HG02981 (cell line): ENCODE results near the gene CLDN19.
A peak's percentile ranks its signal among the peaks of the same experiment; 100 is the strongest.
"Not testable (repeated sequence)": the region's sequence is repeated elsewhere in the genome, so short reads cannot be mapped to it uniquely, and the experiment has no call there.

Experiments
- ATAC-seq: cut with Tn5 transposase; IDR thresholded peaks from one replicate; pipeline ENCODE4 v1.9.1; 2021; ENCODE audit warnings: mild to moderate bottlenecking, moderate library complexity; ENCODE audit not compliant: unreplicated experiment

Gene CLDN19

GRCh38 chr1:42761567-42761966 is 21.5 kb upstream of the CLDN19 start:
- ATAC-seq, result no peak

DNA sequence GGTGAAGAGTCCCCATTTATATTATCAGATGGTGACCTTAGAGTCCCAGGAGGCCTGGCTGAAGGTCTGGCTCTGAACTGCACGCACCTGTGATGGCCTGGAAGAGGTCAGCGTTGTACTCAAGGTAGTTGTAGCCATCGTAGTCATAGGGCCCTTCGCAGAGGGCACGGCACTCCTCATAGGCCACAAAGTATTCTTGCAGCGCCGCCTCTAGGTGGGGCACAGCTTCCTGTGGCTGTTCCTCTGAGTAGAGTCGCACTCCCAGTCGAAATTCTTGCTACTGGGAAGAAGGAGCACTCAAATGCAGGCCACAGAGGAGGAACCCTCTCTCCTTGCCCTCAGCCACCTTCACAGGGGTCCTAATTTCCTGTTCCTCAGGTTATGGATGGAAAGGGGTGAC is 19.1 kb upstream of the CLDN19 start:
- ATAC-seq, result no peak

DNA sequence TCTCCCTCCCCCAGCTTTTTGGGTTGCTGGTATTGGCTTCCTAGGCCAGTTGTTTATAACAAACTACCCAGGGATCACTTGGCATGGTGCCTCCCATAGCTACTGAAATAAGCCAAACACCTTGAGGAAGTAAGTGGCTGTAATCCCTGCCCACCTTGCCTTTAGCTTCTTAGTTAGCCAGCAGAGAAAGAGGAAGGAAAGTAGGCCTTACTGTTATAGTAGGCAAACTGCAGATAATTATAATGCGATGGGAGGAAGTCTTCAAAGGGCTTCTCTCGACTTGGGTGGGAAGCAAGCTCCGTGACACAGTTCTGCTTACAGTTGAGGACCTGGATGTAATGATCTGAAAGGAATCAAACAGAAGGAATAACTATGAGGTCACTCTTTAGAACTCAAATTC is 18.6 kb upstream of the CLDN19 start:
- no peak for ATAC-seq

GRCh38 chr1:42757892-42758275 is 17.8 kb upstream of the CLDN19 start:
- no peak for ATAC-seq

DNA sequence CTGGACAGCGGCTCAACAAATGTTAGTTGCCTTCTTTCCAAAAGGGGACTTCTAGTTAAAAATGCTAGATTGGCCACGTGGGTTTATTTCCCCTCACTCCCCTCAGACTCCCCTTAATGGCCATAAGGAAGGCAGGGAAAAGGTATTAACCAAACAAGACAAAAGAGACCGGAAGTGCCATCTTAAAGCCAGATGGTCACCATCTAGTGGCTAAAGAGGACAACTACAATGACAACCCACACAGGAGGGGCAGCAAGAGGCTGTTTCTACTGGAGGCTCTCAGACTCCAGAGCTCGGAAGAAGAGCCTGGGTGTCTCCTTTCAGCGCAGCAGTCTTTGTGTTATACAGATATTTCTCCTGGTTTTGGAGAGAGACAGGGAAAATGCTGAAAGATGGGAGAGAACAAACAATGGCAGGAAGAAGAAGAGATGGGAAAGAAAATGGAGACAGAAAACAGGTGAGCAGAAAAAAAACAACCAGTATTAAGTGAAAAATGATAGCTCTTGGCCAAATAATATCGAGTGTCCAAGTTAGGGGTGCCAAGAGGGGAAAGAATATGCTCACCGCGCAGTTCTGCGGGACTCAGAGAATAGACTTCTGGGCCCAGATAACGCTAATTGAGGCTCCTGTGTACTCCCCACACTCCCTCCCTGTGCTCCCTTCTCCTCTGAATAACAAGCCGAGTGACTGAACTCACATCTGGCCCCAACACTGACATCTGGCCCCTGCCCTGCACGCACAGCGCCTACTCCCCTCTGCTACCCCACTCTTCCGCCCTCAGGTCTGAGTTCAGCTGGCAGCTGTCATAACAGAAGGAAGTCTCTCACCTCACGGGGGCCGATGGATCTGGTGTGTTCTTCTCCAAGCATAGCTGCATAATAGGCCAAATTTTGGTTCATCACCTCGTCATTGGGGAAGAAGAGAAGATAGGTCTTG is 17.2 kb upstream of the CLDN19 start:
- peak; percentile 53 for ATAC-seq

DNA sequence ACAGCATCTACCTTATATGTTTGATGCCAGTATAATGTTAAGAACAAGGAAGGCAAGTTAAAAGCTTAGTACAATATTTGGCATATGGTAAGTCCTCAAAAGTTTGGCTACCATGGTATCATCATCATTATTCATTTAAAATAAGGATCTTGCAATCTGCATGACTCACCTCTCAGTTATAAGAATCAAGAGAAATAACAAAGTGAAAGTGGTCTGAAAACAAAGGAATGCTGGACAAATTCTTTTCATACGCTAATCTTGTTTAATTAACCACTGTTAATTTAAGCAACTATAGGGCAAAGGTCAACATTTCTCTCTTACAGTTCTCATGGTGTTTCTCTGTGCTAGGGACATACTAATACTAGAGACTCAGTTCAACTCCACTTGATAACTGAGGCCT is 13.0 kb upstream of the CLDN19 start:
- ATAC-seq, result no peak

DNA sequence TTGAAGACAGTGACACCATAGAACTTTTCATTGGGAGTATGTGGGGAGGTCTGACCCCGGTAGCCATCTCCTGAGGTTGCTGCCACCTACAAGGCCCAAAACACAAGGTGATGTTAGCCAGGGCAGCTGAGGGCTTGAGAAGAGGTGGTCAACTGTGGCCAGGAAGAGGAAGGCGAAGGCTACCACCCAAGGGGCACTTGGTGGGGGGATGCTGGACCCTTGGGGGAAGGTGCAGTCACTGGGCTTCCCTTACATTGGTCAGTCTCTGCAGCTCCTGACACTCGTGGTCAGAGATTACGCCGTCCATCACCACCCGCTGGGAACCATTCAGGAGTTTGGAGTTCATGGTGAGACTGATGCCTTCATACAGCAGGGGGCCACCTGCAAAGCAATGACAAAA is 12.2 kb upstream of the CLDN19 start:
- ATAC-seq, result no peak

- ATAC-seq, result not testable (repeated sequence)
Measured at GRCh38 chr1:42751511-42752070, 11.6 kb upstream of the CLDN19 start.

GRCh38 chr1:42750041-42750440 is 10.0 kb upstream of the CLDN19 start:
- no peak for ATAC-seq

DNA sequence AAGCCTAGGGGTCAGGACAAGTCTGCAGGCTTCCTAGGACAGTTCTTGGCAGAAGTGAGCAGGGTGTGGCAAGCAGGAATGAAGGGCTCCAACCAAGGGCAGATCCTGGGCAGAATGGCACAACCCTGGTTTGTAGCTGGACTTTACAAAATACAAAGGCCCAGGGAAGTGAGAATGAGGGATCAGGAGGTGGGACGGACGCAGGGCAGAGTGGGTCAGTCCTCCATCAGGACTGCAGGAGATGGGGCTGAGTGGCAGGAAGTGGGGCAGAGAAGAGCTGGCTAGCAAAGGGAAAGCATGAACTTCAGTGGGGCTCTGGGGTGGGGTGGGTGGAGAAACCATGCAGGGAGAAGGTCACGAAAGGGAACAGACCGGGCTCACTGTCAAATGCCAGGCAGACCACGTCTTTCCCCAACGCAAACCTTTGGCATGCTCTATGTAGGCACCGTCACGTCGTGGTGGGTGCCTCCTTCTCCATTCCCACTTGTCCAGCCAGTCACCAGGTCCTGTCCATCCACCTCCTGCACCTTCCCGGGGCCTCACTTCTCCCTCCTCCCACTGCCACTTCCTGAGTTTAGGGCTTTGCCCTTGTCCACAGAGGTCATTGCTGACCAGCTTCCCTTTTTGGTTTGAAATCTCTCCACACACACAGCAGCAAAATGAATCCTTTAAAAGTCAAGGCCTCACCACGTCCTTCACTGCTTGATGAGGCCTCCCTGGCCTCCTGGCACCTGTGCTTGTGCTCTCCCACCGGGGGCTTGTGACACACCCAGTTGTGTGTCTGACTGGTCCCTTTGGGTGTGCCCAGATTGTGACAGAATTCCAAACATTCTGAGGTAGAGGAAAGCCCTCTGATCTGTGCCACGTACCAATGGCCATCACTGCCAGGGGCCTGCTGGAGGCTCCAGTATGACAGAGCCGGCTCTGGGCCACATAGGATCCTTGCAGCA is 8.7 kb upstream of the CLDN19 start:
- ATAC-seq, result no peak

DNA sequence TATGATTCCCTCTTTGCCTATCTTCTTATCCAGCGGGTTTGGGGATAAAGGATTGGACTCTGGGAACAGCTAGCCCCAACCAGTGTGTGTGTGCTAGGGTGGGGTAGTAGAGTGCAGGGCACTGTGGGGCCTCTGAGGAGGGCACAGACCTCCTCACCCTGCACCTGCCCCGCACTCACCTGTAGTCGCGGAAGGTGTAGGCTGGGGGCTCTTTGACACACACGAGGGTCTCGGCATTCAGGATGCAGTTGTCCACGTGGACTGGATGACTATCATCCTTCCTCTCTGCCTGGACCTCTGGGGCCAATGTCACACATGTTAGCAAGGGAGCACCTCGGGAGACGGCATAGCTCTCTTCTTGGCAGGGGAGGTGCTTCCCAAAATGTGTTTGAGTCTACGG is 8.0 kb upstream of the CLDN19 start:
- no peak for ATAC-seq

GRCh38 chr1:42747125-42747524 is 7.1 kb upstream of the CLDN19 start:
- no peak for ATAC-seq

GRCh38 chr1:42746436-42747105 is 6.5 kb upstream of the CLDN19 start:
- ATAC-seq, result no peak

GRCh38 chr1:42745851-42746250 is 5.8 kb upstream of the CLDN19 start:
- no peak for ATAC-seq

DNA sequence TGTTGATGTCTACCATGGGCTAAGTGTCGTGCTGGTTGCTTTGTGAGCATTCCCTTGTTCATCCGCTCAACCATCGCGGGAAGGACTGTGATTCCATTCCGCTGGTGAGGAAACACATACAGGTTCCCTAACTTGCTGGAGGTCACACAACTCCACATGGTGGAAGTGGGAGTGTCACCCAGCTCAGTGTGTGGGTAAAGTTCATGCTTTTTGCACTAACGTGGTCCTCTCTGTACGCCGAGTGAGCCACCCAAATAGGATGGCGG is 4.0 kb upstream of the CLDN19 start:
- no peak for ATAC-seq

- no peak for ATAC-seq
Measured at GRCh38 chr1:42743317-42744147, 3.5 kb upstream of the CLDN19 start.

DNA sequence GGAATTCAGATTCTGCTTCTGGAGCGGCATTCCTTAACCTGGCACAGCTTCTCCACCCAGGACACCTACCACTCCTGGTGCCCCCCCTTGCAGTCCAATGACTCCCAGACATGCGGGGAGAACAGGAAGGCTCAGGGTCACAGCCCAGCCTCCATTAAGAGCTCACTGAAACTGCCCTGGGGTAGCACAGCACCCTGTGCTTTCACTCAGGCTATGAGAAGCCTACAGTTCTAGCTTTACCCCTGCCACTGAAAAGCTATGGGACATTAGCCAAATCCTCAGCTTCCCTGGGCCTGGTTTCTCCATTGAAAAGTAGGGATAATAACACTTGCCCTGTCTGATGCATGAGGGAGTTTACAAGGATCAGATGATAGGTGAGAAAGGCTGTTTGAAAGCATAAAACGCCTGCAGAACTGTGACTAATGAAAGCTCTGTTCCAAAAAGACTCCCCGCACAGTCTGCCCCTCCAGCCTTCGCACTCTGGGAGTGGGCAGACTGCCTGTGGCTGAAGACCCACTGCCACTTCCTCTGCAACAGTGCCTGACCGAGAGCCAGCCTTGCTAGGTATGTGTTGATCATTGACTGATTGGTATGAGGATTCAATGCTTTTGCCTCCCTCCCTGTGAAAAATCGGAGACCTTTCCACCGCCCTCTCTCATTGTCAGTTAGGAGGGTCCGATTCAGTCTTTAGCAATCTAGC is 2.7 kb upstream of the CLDN19 start:
- ATAC-seq, result no peak

DNA sequence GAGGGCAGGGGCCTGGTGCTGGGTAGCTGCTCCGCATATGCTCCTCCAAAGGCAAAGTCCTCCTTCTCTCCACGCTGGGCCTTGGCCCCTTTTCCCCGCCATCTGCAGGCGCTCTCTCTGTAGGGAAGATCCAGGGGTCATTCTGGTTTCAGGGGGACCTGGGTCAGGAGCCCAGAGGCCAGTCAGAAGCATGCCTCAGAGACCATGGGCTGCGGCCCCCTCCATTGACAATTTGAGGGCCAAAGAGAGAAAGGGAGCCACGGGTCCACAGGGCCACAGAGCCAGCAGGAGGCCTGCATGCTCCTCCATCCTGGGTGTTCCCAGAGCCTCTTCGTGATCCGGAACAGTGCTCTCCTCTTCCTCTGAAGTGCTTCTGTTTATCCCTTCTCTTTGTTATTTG is 2.1 kb upstream of the CLDN19 start:
- ATAC-seq, result no peak

DNA sequence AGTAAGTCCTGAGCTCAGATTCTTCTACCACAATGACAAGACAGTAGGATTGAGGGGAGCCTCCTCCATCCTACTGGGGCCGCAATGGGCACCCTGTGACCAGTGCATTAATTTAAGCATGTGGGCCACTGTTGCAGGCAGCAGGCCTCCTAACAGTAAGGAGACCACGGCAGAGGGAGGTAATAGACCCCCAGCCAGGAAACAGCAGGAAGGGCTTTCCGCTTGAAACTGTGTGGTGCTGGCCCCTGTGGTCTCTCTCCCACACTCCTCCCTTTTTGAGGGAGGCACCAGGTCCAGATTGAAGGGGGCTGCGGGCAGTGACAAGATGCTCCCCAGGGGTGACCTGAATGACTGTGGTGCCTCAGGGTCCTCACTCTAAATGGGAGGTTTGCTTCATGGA is 1.7 kb upstream of the CLDN19 start:
- ATAC-seq, result no peak
